Middle frontal gyrus (tissue), 1 donor: ENCODE results near the gene RMI2.
"Not testable (repeated sequence)": the region's sequence is repeated elsewhere in the genome, so short reads cannot be mapped to it uniquely, and the experiment has no call there.

Source experiments
- DNase-seq: peaks from one replicate; pipeline ENCODE4 v3.0.0-alpha.2; 2015; ENCODE audit warnings: low spot score; ENCODE audit errors: extremely low spot score

Gene RMI2

DNA sequence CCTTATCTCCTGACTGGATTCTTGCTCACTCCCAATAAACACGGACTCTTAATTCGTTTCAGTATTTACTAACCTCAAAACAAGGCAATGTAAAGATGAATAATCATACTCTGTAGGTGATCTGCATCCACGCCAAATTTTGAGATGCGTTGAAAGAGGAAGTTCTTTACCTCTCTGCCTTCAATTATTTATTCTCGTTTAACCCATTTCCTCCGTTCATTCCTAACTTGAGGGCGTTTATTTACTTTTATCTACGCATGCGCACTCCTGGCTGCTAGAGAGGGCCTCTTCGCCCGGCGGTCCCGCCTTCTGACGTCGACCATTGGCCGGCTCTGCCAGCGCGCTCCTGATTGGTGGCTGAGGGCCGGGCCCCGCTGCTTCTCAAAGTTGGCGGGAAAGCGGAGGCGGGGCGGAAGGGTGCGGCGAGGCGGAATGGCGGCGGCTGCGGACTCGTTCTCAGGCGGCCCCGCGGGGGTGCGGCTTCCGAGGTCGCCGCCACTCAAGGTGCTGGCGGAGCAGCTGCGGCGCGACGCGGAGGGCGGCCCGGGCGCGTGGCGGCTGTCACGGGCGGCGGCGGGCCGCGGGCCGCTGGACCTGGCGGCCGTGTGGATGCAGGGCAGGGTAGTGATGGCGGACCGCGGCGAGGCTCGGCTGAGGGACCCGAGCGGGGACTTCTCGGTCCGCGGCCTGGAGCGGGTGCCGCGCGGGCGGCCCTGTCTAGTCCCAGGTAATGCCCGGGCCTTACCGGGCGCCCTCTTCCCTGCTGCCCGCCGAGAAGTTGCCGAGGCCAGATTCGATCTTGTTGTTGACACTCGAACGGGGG, at the start of gene RMI2:
Gene RMI2, plus strand, starts transcription at position 420 of the 823 bp plus-strand sequence. Its CDS starts 13 bp downstream, at position 433.
- peak; percentile 91 for DNase-seq

DNA sequence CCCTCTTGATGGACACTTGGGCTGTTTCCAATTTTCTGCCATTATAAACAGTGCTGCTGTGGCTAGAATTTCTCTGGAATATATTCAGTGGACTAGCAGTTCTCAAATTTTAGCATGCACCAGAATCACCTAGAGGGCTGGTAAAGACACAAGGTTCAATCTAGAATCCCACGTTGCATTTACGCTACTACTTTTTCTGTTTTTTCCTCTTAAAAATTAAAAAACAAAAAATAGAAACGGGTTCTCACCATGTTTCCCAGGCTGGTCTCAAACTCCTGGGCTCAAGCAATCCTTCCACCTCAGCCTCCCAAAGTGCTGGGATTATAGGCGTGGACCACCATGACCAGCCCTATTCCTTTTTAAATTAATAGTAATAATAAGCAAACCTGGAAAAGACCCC, 49.6 kb upstream of the RMI2 start:
- no peak for DNase-seq

DNA sequence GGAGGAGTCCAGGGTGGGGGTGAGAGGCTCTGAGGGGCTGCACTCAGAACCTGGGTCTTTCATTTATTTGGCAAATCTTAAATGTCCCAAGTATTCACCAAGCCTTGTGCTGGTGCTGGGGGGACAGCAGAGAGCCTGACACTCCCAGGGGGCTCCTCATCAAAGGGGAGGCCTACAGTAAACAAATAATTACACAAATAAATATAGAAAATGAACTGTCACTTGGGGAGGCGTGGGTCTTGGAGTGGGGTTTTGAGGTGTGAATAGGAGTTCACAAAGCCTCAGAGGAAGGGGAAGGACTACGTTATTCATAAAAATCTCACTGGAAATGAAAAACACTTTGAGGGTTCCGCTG, 48.9 kb upstream of the RMI2 start:
- DNase-seq: no peak

DNA sequence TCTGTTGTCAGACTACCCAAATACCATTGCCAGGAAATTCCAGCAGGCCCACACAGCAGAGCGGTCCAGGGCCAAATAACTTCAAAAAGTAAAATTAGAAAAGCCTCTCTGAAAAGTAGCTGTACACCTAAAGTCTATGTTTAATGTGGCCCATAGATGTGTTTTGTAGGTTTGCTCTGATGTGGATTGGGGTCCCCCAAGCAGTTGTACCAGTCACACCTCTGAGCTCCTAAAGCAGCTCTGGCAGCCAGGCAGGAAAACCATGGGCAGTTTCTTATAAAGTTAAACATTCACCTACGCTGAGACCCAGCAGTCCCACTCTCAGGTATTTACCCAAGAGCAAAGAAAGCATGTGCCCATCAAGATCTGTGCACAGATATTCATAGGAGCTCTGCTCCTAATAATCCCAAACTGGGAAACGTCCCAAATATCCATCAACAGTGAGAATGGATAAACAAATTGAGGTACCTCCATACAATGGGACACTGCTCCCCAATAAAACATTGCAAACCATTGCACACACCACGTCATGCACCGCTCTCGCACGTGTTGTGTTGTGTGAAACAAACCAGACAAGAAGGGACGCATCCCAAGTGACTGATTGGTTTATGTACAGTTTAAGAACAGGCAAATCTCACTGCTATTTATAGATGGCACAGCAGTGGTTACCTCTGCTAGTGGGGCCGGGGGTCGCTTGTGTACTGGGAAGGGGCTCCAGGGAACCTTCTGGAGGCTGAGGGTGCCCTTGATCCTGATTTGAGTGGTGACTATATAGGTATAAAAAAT, 48.4 kb upstream of the RMI2 start:
- no peak for DNase-seq

DNA sequence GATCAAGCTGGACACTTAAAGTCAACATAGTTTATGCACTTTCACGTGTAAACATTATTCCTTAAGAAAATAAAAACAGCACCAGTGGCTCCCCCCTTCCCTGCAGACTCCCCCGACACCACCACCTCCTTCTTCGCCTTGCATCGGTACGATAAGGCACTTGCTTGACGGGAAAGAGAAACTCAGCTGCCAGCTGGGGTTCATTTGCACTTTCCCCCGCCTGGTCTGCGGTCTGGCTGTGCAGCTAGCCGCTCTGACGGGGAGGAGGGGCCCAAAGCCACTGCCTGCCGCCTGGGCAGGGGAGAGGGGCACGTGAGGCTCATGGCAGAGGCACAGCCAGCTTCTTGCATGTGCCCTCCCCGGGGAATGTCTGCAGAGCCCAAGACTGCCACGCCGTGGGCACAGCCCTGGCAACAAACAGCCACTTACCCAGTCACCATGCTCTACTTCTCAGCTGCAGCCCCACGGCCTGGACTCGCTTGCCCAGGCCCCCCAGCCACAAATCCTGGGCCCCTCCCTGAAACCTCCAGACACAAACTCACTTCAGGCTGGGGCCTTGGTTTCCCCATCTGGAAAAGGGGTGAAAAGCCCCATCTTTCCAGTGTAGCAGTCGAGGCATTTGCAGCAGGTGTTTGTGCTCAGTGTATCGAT, 47.6 kb upstream of the RMI2 start:
- peak; percentile 35 for DNase-seq

DNA sequence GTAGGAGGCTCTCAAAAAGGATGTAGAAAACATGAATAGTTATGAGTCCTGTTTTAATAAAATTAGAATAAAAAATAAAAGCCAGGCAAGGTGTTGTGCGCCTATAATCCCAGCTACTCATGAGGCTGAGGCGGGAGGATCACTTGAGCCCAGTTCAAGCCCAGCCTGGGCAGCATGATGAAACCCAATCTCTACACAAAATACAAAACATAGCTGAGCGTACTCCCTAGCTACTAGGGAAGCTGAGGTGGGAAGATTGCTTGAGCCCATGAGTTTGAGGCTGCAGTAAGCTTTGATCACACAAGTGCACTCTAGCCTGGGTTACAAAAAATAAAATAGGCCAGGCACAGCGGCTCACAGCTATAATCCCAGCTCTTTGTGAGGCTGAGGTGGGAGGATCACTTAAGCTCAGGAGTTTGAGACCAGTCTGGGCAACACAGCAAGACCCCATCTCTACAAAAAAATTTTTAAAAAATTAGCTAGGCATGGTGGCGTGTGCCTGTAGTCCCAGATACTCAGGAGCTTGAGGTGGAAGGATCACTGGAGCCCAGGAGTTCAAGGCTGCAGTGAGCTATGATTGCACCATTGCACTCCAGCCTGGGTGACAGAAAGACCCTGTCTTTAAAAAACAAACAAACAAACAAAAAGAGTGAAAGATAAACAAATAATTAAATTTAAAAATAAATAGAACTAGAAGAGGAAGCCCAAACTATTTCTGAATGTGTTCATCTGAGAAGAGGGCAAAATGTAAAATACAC, 46.9 kb upstream of the RMI2 start:
- no peak for DNase-seq

DNA sequence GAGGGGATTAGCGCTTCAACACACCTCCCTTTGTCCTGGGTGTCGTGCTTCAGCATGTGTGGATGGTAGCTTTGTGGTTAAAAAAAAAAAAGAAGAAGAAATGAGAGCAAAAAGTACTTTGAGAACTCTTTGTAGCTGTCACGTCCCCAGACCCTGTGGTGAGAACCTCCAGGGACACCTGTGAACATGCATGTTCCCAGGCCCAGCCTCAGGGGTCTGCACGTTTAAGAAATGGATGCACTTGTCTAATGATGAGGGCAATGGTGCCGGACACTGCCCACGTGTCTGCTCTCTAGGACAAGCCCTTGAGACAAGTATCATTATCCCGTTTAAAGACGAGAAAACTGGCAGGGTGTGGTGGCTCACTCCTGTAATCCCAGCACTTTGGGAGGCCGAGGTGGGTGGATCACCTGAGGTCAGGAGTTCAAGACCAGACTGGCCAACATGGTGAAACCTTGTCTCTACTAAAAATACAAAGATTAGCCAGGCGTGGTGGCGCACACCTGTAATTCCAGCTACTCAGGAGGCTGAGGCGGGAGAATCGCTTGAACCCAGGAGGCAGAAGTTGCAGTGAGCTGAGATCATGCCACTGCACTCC, 46.2 kb upstream of the RMI2 start:
- not testable (repeated sequence) for DNase-seq

DNA sequence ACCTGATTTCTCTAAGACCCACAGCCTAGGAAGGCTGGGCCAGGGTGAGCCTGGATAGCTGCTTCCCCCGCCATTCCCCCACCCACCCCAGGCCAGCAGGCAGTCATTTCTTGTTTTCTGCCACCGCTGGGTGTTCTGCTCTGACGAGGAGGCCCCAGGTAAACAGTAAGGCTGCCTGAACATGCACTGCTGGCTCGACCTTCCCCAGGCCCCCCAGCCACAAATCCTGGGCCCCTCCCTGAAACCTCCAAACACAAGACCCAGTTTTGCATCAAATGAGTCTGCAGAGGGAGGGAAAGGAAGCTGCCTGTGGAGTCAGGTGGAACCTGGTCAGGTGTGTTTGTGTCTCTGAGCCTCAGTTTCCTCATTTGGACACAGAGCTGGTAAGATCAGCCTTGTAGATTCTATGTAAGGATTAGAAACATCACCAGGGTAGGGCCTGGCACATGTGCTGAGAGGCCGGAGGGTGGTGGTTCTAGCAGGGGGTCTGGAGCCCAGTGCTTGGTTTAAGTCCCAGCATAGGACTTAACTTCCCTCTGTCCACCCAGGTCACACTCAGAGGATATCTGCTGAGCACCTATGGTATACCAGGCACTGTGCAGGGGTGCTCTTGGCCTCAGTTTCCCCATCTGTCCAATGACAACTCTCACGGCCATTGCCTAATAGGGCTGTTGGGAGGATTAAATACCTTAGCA, 45.2 kb upstream of the RMI2 start:
- DNase-seq: no peak

DNA sequence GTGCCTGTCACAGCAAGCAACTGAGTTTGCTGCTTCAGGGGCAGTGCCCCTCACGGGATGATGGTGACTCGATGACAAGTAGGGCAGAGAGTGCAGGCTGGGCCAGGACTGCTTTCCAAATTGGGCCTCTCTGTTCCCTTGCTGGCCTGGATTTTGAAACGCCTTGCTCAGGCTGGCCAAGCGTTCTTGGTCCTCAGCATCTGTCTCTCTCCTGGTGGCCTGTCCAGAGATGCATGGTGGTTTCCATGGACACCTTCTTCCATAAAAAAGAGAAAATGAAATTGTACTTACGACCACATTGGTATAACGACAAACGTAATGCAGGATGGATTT, 44.7 kb upstream of the RMI2 start:
- DNase-seq: no peak

DNA sequence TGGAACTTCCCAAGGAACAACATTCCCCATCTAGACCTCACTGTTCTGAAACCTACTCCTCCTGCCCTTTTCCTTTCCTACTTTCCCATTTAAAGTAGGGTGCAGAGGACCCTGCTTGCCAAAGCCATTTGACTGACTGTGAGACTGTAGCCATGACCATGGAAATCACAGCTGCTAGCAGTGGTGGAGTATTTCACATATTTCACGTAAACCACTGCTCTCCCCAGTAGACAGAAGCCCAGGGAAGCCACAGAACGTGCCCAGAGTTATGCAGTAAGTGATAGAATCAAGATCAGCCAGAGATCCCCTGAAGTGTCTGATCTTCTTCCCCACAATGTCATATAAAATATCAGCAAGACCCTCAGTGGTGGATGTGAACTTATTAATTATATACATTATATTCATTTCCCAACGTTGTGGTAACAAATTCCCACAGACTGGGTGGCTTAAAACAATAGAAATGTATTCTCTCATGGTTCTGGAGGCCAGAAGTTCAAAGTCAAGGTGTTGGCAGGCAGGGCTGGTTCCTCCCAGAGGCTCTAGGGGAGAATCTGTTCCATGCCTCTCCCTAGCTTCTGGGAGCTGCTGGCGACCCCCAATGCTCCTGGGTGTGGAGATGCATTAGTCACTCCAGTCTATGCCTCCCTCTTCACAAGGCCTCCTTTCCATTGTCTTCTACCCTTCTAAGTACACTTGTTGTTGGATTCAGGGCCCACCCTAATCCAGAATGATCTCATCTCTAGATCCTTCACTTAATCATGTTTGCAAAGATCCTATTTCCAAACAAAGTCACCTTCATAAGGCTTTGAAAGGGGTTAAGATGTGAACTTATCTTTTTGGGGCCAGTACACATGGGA, 43.4 kb upstream of the RMI2 start:
- DNase-seq: no peak

DNA sequence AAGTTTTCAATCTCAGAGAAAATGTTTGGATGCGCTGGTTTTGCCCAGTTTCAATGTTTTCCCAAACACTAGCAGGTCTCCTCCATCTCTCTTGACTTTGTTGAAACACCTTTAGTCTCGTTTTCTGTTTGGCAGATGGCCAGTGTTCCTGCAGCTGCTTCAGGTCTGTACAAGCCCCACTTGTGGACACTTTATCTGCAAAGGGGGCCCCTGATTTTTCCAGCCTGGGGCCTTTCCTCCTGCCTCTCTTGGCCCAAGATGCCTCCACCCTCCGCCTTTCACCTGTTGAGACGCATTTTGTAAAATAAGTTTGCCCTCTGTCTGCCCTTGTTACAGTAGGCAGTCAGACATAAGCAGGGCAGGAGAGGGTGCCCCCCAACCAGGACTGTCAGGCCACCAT, 42.3 kb upstream of the RMI2 start:
- no peak for DNase-seq

DNA sequence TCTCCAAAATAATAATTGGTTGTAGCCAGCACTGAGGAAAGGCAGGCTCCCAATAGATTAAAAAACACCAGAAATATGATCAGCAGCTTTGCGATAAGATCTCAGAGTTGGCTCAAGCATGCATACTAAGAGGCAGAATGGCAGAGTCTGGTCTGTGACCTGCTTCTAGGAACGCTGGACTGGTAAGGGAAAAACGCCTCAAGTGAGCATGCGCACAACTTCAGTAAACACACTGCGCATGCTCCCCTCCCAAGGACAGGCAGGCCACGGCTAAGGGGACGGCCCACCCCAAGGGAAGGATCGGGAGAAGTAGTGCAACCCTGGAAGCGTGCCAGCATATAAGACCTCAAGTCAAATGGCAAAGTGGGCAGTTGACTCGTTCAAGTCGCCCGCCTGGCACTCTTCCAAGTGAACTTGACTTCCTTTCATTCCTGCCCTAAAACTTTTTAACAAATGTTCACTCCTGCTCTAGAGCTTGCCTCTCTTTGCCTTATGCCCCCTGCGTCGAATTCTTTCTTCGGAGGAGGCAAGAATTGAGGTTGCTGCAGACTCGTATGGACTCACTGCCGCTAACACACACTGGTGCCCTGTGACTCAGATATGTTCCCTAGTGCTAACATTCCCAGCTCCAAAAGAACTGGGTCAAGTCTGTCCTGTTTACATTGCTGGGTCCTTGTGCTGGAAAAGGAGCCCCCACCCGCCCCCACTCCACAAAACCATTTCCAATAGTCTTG, 41.7 kb upstream of the RMI2 start:
- no peak for DNase-seq

DNA sequence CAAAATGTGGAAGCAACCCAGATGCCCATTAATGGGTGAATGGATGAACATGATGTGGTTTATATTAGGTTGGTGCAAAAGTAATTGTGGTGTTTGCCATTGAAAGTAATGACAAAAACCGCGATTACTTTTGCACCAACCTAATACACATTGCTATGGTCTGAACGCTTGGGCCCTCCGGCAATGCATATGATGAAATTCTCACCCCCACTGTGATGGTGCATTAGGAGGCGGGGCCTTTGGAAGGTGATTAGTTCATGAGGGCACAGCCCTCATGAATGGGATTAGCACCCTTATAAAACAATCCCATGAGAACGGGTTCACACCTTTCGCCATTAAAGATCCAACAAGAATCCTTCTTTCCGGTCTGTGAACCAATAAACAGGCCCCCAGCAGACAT, 38.9 kb upstream of the RMI2 start:
- DNase-seq: no peak

DNA sequence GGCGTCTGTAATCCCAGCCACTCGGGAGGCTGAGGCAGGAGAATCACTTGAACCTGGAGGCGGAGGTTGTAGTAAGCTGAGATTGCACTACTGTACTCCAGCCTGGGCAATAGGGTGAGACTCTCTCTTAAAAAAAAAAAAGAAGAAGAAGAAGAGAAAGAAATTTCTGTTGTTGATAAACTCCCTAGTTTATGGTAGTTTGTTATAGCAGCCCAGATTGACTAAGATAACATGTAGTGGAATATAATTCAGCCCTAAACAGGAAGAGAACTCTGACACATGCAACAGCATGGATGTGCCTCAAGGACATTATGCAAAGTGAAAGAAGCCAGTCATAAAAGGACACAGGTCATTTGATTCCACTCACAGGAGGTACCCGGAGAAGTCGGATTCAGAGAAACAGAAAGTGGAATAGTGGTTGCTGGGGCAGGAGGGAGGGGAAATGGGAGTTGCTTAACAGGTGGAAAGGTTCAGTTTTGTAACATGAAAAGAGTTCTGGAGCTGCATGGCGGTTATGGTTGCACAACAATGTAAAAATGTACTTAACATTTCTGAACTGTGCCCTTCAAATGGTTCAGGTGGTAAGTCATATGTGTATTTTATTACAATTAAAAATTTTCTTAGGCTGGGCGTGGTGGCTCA, 38.1 kb upstream of the RMI2 start:
- DNase-seq: no peak

DNA sequence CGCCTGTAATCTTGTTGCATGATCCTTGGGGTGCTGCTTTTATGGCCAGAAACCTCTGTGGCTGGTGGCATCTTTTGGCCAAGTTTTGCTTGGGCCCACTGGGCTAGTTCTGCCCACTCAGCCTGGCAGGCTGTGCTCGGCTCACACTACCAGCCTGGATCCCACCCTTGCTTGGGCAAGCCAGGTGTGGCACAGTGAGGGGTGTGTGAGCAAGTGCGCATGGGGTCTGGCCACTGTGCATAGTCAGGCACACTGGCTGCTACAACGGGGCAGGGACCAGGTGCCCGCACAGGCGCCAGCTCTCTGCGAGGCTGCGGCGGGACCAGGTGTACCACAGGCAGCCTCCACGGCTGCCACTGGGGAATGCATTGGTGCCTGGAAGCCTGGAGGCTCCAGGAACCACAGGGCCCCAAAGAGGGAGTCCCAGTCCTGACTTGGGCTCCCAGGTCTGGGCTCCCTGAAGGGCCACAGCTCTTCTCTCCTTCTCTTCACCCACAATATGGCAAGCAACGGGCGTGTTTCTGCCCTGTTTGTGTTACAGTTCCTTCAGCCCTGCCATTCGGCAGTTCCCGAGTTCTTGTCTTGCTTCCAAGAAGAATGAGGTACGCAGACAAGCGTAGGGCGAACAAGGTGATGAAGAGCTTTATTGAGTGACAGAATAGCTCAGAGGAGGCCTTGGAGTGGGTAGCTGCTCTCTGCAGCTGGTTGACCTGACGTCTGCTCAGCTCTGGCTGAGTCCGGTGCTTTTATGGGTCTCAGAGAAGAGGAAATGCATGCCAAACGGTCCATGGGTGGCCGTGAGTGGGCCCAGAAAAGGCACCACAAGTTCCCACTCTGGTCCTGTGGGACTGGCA, 37.4 kb upstream of the RMI2 start:
- DNase-seq: no peak

DNA sequence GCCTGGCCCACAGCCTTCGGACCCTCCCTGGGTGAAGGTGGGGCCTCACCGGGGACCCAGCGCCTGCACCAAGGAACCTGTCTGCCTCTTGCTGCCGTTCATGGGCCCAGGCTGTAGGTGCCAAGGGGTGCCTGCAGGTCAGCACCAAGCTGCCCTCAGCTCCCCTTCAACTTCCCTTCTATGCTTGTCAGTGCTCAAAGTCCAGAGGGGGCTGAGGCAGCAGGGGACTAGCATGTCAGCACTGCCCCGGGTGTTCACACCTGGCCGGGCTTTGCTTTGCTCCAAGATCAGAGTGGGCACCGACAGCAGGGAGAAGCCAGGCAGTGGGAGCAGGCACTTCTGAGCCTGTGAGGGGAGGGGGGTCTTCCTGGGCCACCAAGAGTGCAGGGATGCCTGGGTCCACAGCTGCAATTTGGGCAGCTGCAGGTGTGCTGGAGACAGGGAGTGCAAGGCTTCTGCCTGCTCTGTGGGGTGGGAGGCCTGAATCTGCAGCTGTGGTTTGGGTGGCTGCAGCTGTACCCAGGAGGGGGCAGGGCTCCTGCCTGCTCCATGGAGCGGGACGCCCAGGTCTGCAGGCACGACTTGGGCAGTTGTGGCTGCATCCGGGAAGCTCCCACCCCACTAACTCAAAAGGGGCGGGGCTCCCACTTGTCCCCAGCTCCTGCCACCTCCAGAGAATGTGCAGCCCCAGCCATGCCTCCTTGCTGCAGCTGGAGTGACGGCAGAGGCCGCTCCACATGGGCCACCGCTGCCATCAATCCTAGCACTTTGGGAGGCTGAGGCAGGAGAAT, 36.6 kb upstream of the RMI2 start:
- DNase-seq: no peak
